ENCODE data around the gene CDAN1.
"Not testable (repeated sequence)": the region's sequence is repeated elsewhere in the genome, so short reads cannot be mapped to it uniquely, and the experiment has no call there.

CDAN1 gene

DNA sequence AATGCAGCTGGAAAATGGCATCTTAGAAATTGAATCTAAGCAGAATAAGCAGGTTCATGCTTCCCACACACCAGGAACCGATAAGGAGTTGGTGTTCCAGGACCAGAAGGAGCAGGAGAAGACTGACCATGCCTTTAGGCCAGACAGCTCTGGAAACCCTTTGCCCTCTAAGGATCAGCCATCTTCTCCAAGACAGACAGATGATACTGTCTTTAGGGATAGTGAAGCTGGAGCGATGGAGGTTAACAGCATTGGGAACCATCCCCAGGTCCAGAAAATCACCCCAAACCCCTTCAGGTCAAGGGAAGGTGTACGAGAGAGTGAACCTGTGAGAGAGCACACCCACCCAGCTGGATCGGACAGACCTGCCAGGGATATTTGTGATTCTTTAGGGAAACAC lies 49.2 kb downstream of the CDAN1 start:
- Histone ChIP-seq H3K4me3 (ENCODE audit: low read length) (no peak overlapping the region), H3K9me3 (ENCODE audit: insufficient read depth, low read depth, low read length) (no peaks in the 10 kb centered on the region), H3K9ac (ENCODE audit: low read depth, low read length) (no peak overlapping the region), H3K4me1 (ENCODE audit: insufficient read depth, low read length) (no peaks in the 10 kb centered on the region), H3K27ac (ENCODE audit: low read length) (no peak overlapping the region), H3K36me3 (ENCODE audit: insufficient read depth, low read depth, low read length) (peaks cover 9% of the 10 kb centered on the region), H3K27me3 (ENCODE audit: insufficient read depth, low read length) (no peaks in the 10 kb centered on the region)

DNA sequence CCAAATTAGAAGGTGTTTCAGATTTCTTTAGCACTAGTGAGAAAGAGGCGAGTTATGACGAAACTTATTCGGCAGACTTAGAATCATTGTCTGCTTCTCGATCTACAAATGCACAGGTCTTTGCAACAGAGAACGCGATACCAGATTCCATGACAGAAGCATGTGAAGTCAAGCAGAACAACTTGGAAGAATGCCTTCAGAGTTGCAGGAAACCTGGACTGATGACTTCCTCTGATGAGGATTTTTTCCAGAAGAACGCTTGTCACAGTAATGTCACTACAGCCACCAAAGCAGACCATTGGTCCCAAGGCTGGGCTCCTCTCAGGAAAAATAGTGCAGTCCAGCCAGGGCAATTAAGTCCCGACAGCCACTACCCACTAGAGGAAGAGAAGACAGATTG lies 50.6 kb downstream of the CDAN1 start:
- H3K9me3 ChIP-seq (ENCODE audit: insufficient read depth, low read depth, low read length) = no peaks in the 10 kb centered on the region
- no peak overlapping the region for H3K9ac ChIP-seq (ENCODE audit: low read depth, low read length)
- H3K36me3 ChIP-seq (ENCODE audit: insufficient read depth, low read depth, low read length) = peaks cover 23% of the 10 kb centered on the region
- no peak overlapping the region for H3K4me3 ChIP-seq (ENCODE audit: low read length)
- no peaks in the 10 kb centered on the region for H3K27me3 ChIP-seq (ENCODE audit: insufficient read depth, low read length)
- no peak overlapping the region for H3K27ac ChIP-seq (ENCODE audit: low read length)
- H3K4me1 ChIP-seq (ENCODE audit: insufficient read depth, low read length) = no peaks in the 10 kb centered on the region

DNA sequence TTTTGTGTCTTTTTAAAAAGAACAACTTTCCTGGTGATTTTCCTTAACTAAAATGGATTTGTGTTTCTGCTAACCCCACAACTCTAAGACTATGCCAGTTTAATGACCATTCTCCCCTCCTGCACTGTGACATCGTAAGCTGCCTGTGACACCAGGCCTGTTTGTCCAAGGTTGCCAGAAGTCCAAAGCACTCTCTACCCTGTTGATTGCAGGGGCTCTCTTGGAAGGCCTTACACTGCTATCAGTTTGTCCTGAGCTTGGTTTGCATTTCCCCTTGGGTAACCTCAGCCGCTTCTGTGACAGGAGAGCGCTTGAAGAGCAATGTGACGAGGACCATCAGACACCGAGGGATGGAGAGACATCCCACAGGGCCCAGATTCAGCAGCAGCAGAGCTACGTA lies 55.8 kb downstream of the CDAN1 start:
- Histone ChIP-seq H3K4me1 (ENCODE audit: insufficient read depth, low read length) (no peaks in the 10 kb centered on the region), H3K9ac (ENCODE audit: low read depth, low read length) (no peak overlapping the region), H3K9me3 (ENCODE audit: insufficient read depth, low read depth, low read length) (no peaks in the 10 kb centered on the region), H3K27ac (ENCODE audit: low read length) (no peak overlapping the region), H3K36me3 (ENCODE audit: insufficient read depth, low read depth, low read length) (peaks cover 23% of the 10 kb centered on the region), H3K4me3 (ENCODE audit: low read length) (no peak overlapping the region), H3K27me3 (ENCODE audit: insufficient read depth, low read length) (no peaks in the 10 kb centered on the region)

DNA sequence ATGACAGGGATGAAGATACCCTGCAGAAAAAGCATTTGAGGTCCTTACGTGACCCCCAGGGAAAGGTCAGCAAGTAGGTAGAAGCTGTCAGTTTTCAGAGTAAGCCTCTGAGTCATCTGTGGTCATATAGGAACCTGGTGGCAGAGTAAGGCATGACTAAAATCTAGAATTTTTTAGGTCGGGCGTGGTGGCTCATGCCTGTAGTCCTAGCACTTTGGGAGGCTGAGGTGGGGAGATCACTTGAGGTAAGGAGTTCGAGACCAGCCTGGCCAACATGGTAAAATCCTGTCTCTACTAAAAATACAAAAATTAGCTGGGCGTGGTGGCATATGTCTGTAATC lies 56.8 kb downstream of the CDAN1 start:
- H3K9me3 ChIP-seq (ENCODE audit: insufficient read depth, low read depth, low read length); H3K27ac ChIP-seq (ENCODE audit: low read length); H3K4me3 ChIP-seq (ENCODE audit: low read length); H3K4me1 ChIP-seq (ENCODE audit: insufficient read depth, low read length); H3K9ac ChIP-seq (ENCODE audit: low read depth, low read length); H3K27me3 ChIP-seq (ENCODE audit: insufficient read depth, low read length): not testable (repeated sequence)
- peaks cover 23% of the 10 kb centered on the region for H3K36me3 ChIP-seq (ENCODE audit: insufficient read depth, low read depth, low read length)

DNA sequence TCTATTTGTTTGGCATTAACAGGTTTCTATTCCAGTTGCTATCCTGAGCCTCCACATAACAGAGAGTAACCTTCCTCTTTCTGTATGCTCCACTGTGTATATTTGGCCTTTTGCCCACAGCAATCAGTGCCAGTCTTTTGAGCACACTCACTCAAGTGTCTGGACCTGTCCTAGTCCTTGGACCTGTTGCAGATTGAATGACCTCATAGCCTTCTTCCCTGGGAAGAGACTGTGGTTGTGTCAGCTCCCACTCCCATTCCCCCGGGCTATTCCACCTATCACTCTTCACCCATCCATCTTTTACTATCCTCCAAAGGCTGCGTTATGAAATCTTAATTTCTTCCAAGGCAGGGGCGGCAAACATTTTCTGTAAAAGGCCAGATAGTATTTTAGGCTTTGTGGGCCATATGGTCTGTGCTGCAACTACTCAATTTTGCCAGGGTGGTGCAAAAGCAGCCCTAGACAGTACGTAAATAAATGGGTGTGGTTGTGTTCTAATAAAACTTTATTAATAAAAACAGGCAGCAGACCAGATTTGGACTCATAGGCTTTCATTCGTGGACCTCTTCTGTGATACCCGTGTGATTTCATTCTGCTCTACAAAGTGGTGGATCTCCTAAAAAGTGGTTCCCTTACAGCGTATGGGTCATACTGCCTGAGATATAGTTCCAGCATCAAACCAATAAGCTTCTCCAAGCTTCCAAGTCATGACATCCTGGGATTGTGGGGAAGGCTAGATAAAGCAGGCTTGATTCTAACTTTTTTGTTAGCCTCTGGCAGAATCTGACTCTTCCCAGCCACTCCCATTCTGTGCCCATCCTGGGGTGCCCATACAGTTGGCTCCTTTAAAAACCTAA lies 57.4 kb downstream of the CDAN1 start:
- Histone ChIP-seq H3K4me1 (ENCODE audit: insufficient read depth, low read length) (no peaks in the 10 kb centered on the region), H3K36me3 (ENCODE audit: insufficient read depth, low read depth, low read length) (peaks cover 23% of the 10 kb centered on the region), H3K27me3 (ENCODE audit: insufficient read depth, low read length) (no peaks in the 10 kb centered on the region), H3K9me3 (ENCODE audit: insufficient read depth, low read depth, low read length) (no peaks in the 10 kb centered on the region), H3K27ac (ENCODE audit: low read length) (no peak overlapping the region), H3K9ac (ENCODE audit: low read depth, low read length) (no peak overlapping the region), H3K4me3 (ENCODE audit: low read length) (no peak overlapping the region)

DNA sequence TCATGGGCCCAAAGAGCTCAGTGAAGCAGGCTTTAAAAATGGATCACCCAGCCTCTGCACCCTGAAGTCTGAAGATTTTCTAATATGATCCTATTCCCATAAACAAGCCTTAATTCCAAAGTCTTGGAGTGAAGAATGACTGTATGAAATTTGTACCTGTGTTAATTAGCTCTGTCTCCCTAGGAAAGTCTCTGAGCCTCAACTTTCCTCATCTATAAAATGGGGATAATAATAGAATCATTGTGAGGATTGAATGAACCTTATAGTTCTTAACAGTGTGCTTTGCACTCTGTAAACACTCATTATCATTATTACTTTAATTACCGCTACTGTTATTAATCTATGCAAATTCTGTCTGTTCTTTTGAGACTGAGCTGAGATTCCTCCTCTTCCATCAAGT lies 61.9 kb downstream of the CDAN1 start:
- Histone ChIP-seq H3K9ac (ENCODE audit: low read depth, low read length) (no peak overlapping the region), H3K27ac (ENCODE audit: low read length) (no peak overlapping the region), H3K27me3 (ENCODE audit: insufficient read depth, low read length) (no peaks in the 10 kb centered on the region), H3K4me1 (ENCODE audit: insufficient read depth, low read length) (no peaks in the 10 kb centered on the region), H3K9me3 (ENCODE audit: insufficient read depth, low read depth, low read length) (no peaks in the 10 kb centered on the region), H3K36me3 (ENCODE audit: insufficient read depth, low read depth, low read length) (no peaks in the 10 kb centered on the region), H3K4me3 (ENCODE audit: low read length) (no peak overlapping the region)

DNA sequence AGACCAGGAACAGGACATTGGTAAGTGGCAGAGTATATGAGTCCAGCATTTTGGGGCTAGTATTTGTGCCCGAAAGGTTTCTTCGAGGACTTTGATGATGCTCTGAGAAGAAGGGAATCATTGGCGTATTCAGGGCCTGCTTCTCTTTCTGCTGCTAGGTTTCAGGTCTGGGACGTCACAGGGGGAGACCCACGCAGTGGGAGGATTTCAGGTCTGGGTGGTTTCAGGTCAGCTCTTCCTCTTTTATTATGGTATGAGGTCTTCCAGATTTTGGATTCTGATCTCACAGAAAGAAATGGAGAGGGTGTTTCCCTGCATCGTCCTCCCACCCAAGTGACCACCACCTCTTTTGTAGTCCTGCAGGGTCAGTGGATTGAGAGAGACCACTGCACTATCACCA lies 62.5 kb downstream of the CDAN1 start:
- no peak overlapping the region for H3K4me3 ChIP-seq (ENCODE audit: low read length)
- H3K9me3 ChIP-seq (ENCODE audit: insufficient read depth, low read depth, low read length) = no peaks in the 10 kb centered on the region
- no peaks in the 10 kb centered on the region for H3K27me3 ChIP-seq (ENCODE audit: insufficient read depth, low read length)
- no peak overlapping the region for H3K27ac ChIP-seq (ENCODE audit: low read length)
- H3K9ac ChIP-seq (ENCODE audit: low read depth, low read length) = no peak overlapping the region
- H3K4me1 ChIP-seq (ENCODE audit: insufficient read depth, low read length) = no peaks in the 10 kb centered on the region
- no peaks in the 10 kb centered on the region for H3K36me3 ChIP-seq (ENCODE audit: insufficient read depth, low read depth, low read length)
